Measurements from ENCODE around the gene CCL1.

The CCL1 gene

GRCh38 chr17:34383216-34383615 is 20.2 kb upstream of the CCL1 start:
- DNase-seq (ENCODE audit: low read depth), result no peak

GRCh38 chr17:34382621-34383124 is 19.6 kb upstream of the CCL1 start:
- no peak for DNase-seq (ENCODE audit: low read depth)

- DNase-seq (ENCODE audit: low read depth), result no peak
Observed at GRCh38 chr17:34379868-34380267, 16.8 kb upstream of the CCL1 start.

- DNase-seq (ENCODE audit: low read depth), result no peak
Observed at GRCh38 chr17:34378664-34379101, 15.7 kb upstream of the CCL1 start.

- DNase-seq (ENCODE audit: low read depth), result no peak
Observed at GRCh38 chr17:34377078-34377823, 14.2 kb upstream of the CCL1 start.

GRCh38 chr17:34375426-34375997 is 12.5 kb upstream of the CCL1 start:
- DNase-seq (ENCODE audit: low read depth), result no peak

- DNase-seq (ENCODE audit: low read depth), result no peak
Observed at GRCh38 chr17:34374457-34374856, 11.4 kb upstream of the CCL1 start.

- DNase-seq (ENCODE audit: low read depth), result no peak
Observed at GRCh38 chr17:34371405-34372100, 8.5 kb upstream of the CCL1 start.

- DNase-seq (ENCODE audit: low read depth), result no peak
Observed at GRCh38 chr17:34370997-34371395, 8.0 kb upstream of the CCL1 start.

GRCh38 chr17:34370376-34370996 is 7.5 kb upstream of the CCL1 start:
- DNase-seq (ENCODE audit: low read depth), result no peak

GRCh38 chr17:34369571-34369970 is 6.5 kb upstream of the CCL1 start:
- no peak for DNase-seq (ENCODE audit: low read depth)

GRCh38 chr17:34368946-34369500 is 6.0 kb upstream of the CCL1 start:
- no peak for DNase-seq (ENCODE audit: low read depth)

GRCh38 chr17:34368196-34368945 is 5.3 kb upstream of the CCL1 start:
- no peak for DNase-seq (ENCODE audit: low read depth)

- DNase-seq (ENCODE audit: low read depth), result no peak
Observed at GRCh38 chr17:34367486-34368195, 4.6 kb upstream of the CCL1 start.

- DNase-seq (ENCODE audit: low read depth), result no peak
Observed at GRCh38 chr17:34366529-34367107, 3.6 kb upstream of the CCL1 start.

- DNase-seq (ENCODE audit: low read depth), result no peak
Observed at GRCh38 chr17:34366010-34366409, 3.0 kb upstream of the CCL1 start.

GRCh38 chr17:34365340-34365739 is 2.3 kb upstream of the CCL1 start:
- no peak for DNase-seq (ENCODE audit: low read depth)

GRCh38 chr17:34364751-34365150 is 1.7 kb upstream of the CCL1 start:
- DNase-seq (ENCODE audit: low read depth), result no peak

- DNase-seq (ENCODE audit: low read depth), result peak; percentile 61
Observed at GRCh38 chr17:34361478-34362061, 1.5 kb downstream of the CCL1 start.

- no peak for DNase-seq (ENCODE audit: low read depth)
Observed at GRCh38 chr17:34360601-34361270, 2.3 kb downstream of the CCL1 start.

All from HS-5 (cell line).